NT2/D1 (cell line): Measurements from ENCODE around the gene SPOCK1.

ENCODE experiments used
- SUZ12 ChIP-seq: IDR thresholded peaks from 2 replicates; pipeline ENCODE4 v1.6.1; 2011; ENCODE audit not compliant: insufficient read length, insufficient read depth; ENCODE audit errors: extremely low read depth
- YY1 ChIP-seq: IDR thresholded peaks from 2 replicates; pipeline ENCODE4 v1.6.1; 2011; ENCODE audit not compliant: insufficient read length, insufficient read depth

- TF ChIP-seq SUZ12 (no peak), YY1 (no peak)
Measured at GRCh38 chr5:137073189-137073588, 425.9 kb downstream of the SPOCK1 start.
